NCI-H2171 (cell line): ENCODE measurements around the gene TOX2.
A peak's percentile ranks its signal among the peaks of the same experiment; 100 is the strongest.

ENCODE experiments used
- DNase-seq: peaks from one replicate; lab custom pipeline; 2025; lab: John Stamatoyannopoulos, UW

Gene TOX2

GRCh38 chr20:43914311-43915210, at the start of gene TOX2:
Gene TOX2 (plus strand): TSS chr20:43914852. CDS start chr20:43914892, 40 bp downstream.
- peak; percentile 21 for DNase-seq

- no peak for DNase-seq
Observed at GRCh38 chr20:43868091-43868490, 46.6 kb upstream of the TOX2 start.

GRCh38 chr20:43870484-43870883, 44.2 kb upstream of the TOX2 start:
- DNase-seq: no peak

- DNase-seq: no peak
Observed at GRCh38 chr20:43878776-43879175, 35.9 kb upstream of the TOX2 start.

- DNase-seq: no peak
Observed at GRCh38 chr20:43893930-43894329, 20.7 kb upstream of the TOX2 start.

- DNase-seq: no peak
Observed at GRCh38 chr20:43894491-43894890, 20.2 kb upstream of the TOX2 start.

- no peak for DNase-seq
Observed at GRCh38 chr20:43895235-43895634, 19.4 kb upstream of the TOX2 start.

GRCh38 chr20:43899274-43900120, 15.2 kb upstream of the TOX2 start:
- DNase-seq: no peak

GRCh38 chr20:43900121-43900466, 14.6 kb upstream of the TOX2 start:
- no peak for DNase-seq

- no peak for DNase-seq
Observed at GRCh38 chr20:43900496-43900895, 14.2 kb upstream of the TOX2 start.

GRCh38 chr20:43901296-43901695, 13.4 kb upstream of the TOX2 start:
- DNase-seq: no peak

GRCh38 chr20:43903953-43904826, 10.5 kb upstream of the TOX2 start:
- DNase-seq: no peak

- no peak for DNase-seq
Observed at GRCh38 chr20:43904827-43905177, 9.8 kb upstream of the TOX2 start.

GRCh38 chr20:43906505-43907034, 8.1 kb upstream of the TOX2 start:
- no peak for DNase-seq

GRCh38 chr20:43909211-43909610, 5.4 kb upstream of the TOX2 start:
- DNase-seq: no peak

- no peak for DNase-seq
Observed at GRCh38 chr20:43909720-43910119, 4.9 kb upstream of the TOX2 start.

GRCh38 chr20:43910564-43910963, 4.1 kb upstream of the TOX2 start:
- no peak for DNase-seq

- DNase-seq: no peak
Observed at GRCh38 chr20:43911066-43911465, 3.6 kb upstream of the TOX2 start.

- no peak for DNase-seq
Observed at GRCh38 chr20:43913291-43914025, 1.2 kb upstream of the TOX2 start.

- DNase-seq: no peak
Observed at GRCh38 chr20:43915211-43916072, 790 bp downstream of the TOX2 start.
